Skin epidermis (tissue), 12 donors: ENCODE results near the gene IQSEC1.

Experiments
- H3K27ac ChIP-seq, 21 experiments: fragments of 200-600 bp; sonication (generic) in 11 of 21; one replicate each; pipeline ENCODE4 v1.5.0; 2020; ENCODE audit warnings: mild to moderate bottlenecking in 3 of 21, inconsistent platforms in 2 of 21, moderate library complexity in 2 of 21
- H3K4me3 ChIP-seq, 7 experiments: fragments of 200-600 bp; sonication (generic) in 2 of 7; one replicate each; pipeline ENCODE4 v1.5.0; 2020; ENCODE audit warnings: inconsistent platforms in 2 of 7, mild to moderate bottlenecking in 2 of 7, moderate library complexity in 1 of 7

The IQSEC1 gene

DNA sequence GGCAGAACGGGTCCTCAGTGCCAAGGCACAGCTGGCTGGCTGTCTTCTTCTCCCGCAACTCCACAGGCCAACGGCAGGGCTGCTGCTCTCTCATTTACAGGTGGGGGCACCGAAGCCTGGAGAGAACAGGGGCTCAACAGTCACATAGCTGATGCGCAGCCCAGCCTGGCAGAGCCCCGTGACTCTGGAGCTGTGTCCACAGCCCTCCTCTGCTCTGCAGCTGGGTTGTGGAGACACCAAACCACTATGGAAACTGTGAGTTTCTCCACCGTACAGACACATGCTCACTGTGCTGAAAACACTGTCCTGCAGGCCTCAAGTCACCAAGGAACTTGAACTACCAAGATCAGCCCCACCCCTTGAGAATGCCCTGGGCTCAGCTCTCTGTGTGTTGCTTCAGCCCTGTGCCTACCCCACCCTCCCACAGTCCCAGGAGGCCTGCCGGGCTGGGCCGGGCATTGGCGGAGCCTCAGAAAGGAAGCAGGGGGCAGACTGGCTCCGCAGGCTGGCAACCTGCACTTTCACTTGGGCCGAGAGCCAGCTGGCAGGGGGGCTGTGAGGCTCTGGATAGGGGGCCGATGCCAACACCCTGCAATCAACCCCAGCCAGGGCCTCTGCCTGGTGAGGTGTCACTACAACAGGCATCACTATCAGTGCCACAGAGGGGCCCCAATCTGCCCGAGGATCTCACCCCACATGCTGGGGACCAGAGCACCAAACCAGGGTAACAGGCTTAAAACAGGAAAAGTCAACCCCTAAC lies 118.2 kb downstream of the IQSEC1 start:
- Histone ChIP-seq H3K4me3 (no peak overlapping the region), H3K27ac (peak overlapping the region in 15 of 21 experiments; percentile 2 to 69 (median 36))

DNA sequence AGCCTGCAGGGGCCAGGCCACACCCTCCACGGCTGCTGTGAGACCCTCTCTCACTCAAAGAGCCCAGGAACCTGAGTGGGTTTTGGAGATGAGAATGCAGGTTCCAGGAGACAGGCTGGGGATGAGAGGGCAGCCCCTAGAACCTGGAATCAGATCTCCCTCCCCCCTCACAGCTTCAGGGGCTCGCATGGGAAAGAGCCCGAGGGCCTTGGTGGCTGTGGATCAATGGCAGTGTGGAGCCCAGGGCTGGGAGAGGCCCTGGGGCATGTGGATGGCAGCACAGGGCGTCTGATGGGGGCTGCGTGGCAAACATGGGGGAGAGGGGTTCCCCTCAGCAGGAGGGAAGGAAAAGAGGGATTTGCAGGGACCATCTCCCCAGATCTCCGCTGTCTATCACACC lies 119.0 kb downstream of the IQSEC1 start:
- H3K4me3 ChIP-seq = no peak overlapping the region
- peak overlapping the region in 7 of 21 experiments; percentile 25 to 69 (median 48) for H3K27ac ChIP-seq

DNA sequence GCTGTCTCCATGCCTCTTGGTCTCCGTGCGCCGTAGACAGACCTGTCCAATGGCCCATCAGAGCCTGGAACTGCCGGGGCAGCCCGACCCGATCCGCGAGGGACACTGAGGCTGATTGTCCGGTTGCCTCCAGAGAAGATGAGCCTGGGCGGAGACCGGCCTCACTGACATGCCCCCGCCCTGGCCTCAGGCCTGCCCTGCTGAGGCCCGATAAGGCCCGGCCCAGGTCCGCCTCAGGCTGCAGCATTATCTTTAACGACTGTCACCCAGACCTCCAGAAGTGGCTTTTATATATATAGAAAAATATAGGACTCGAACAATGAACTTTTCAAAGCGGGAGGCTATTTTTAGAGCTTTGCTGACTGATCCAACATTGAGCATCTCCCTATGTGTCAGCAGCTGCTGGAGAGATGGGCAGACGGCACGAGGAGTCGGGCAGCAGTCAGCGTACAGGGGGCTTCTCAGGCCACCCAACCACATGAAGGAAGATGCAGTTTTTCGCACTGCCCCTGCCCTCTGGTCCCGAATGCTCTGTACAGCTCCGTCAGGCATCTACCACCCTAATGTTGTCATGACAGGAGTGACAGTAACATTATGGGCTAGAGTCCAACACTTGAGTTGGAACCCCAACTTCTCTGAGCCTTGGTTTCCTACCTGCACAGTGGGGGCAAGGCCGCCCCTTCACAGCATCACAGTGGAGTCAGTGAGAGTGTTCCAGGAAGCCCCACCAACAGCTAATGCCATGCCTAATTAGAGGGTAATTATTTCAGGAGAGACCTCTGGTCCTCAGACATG lies 119.8 kb downstream of the IQSEC1 start:
- no peak overlapping the region for H3K4me3 ChIP-seq
- H3K27ac ChIP-seq = peak overlapping the region in 4 of 21 experiments; percentile 25 to 56 (median 44)

DNA sequence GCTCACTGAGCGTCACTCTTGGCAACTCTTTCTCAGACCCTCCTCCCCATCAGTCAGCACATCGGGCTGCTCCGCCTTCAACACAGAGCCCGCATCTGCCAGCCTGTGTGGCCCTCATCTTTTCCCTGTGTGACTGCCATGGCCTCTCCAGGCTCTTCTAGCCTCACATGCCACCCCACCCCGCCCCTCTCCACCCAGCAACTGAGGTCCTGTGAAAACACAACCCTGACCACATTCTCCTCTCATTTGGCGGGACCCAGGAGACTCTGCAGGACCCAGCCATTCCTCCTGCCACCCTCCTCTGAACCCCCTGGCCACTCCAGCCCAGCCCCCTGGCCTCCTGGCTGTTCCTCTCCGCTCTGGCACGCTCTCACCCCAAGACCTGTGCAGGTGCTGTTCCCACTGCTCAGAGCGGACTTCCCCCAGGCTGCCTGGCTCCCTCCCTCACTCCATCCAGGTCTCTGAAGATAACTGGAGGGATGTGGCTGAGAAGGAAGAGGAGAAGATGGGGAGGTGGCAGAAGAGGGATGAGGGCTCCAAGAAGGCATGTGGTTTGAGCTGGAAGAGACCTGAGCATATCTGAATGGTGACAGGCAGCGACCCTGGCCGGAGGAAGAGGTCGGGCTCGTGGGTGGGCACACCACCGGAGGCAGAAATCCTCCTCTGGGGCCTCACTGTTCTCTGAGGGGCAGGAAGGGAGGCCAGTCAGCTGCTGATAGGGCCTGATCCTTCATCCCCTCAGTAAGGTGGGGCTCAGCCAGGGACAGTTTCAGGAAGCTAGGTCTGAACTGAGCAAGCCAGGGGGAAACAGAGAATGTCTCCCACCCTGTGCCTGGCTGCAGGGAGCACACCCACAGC lies 120.7 kb downstream of the IQSEC1 start:
- Histone ChIP-seq H3K4me3 (no peak overlapping the region), H3K27ac (peak overlapping the region in 1 of 21 experiments; percentile 39)

DNA sequence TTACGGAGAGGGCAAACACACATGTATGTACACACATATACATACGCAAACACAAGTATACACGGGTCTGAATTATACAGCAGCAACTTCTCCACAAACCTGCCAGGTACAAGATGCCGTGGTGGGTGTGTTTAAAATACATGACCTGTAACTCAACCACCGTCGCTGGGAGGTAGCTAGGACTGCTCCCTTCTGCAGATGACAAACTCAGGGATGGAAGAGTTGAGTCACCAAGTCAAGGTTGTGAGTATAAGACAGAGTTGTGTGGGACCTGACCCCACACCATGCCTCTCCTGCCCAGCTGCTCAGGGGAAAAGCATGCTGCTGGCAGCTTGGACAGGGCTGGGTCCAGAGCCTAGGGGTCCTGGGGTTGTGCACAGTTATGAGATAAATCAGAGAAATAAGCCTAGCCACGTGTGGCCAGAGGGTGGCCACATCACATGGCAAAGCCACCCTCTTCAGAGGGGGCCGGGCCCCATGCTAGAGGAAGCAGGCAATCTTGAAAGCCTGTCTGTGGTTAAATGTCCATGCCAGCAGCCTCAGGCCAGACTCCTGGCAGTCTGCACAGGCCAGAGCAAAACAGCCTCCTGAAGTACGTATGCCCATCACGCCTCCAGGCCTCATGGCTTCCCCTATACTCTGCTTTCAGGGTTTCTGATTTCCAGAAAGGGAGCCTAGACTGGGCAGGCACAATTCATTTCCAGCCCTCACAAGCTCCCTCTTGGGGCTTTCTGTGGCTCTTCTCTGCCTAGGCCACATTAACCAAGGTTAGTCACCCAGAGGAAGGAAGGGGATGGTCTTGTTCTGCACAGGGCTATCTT lies 124.1 kb downstream of the IQSEC1 start:
- peak overlapping the region in 11 of 21 experiments; percentile 10 to 83 (median 51) for H3K27ac ChIP-seq

DNA sequence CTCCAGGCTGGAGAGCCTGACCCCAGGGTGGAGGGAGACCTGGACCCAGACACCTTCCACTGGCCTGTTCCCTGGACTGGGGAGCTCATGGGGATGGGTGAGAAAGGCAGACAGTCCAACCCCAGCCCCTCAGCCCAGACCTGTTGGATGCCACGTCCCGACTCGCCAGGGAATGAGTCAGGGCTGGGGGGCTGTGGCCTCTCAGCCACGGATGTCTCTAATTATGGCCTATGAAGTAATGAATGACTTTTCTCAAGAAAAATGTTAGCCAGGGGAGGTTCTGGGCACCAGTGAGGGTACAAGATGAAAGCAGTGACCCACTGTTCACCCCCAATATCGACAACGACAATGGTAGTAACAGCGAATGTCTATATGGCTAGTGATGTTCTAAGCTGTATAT lies 124.9 kb downstream of the IQSEC1 start:
- H3K4me3 ChIP-seq = no peak overlapping the region
- peak overlapping the region in 15 of 21 experiments; percentile 3 to 83 (median 54) for H3K27ac ChIP-seq

More for the DNA sequence above, 124.1 kb downstream of the IQSEC1 start:
- no peak overlapping the region for H3K4me3 ChIP-seq

DNA sequence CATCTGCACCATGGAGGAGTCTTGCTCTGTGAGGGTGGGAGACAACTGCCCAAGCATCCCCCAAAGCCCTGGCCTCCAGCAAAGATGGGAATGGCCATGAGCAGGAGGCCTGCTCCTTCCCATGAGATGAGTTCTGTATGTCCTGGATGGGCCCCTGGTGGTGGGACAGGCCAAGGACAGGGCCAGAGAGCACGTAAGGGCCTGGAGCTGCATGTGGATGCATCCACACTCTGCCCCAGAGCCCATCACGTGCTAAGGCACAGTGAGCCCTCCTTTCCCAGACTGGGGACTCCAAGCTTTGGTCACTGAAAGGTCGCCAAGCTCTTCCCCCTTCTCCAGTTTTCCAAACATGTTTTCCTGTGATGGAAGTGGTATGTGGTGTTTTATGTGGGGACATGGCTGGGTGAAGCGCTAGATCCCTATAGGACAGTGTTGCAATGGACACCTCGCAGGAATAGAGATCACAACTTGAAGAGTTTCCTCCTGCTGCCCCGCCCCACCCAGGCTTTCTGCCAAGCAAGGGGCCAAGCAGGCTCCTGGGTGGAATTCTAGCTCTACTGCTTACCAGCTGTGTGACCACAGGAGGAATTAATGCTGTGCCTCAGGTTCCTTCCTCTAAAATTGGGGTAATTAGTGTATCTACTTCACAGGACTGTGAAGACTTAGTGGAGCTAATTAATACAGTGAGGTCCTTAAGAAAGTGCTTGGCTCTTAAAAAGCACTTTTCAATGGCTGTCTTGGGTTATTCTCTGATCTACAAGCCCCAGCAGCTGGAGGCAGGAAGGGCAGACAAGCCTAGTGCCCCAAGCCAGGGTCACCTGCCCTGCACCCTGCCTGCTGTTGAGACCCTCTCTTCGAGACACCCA lies 125.5 kb downstream of the IQSEC1 start:
- no peak overlapping the region for H3K4me3 ChIP-seq
- peak overlapping the region in 15 of 21 experiments; percentile 28 to 83 (median 54) for H3K27ac ChIP-seq

DNA sequence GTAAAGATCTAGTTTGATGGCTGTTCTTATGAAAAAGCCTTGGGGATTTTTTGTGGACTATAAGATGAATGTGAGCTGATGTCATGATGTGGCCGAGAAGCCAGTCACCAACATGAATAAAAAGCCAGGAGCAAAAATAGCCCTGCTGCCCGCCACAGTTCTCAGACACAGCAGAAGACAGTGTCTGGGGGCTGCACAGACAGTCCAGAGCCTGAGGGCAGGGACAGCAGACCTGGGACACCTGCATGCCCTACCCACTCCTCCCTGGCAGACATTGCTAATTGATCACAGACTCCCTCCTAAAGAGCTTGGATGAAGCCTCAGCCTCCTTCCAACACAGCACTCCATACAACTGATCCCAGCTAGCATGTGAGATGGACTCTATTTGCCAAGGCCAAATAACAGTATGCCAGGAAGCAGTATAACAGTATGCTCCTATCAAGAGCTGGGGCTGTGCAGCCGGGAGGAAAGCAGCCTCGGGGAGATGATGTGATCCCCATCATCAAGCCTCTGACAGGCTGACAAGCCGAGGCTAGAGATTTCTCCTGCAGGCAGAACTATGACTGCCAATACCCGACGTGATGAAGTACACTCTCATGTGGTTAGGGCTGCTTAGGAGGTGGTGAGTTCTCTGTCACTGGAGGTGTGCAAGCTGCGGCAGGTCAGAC lies 126.4 kb downstream of the IQSEC1 start:
- no peak overlapping the region for H3K4me3 ChIP-seq

DNA sequence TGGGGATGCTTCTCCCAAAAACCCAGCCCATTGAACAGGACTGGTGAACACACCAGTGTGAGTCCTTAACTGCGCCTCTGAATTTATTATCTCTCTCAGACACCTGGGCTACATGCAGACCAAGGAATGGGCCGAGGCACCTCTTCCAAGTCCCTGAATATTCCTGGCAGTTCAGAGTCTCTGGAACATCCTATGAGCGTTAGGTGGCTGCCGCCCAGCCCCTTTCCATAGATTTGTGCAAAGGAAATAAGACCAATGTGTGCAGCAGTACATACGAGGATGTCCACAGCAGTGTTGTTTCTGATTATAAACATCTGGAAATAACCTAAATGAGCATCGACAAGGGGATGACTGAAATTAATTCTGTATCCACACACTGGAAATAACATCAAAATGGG lies 127.0 kb downstream of the IQSEC1 start:
- Histone ChIP-seq H3K4me3 (no peak overlapping the region), H3K27ac (peak overlapping the region in 2 of 21 experiments; percentile 54 to 83)

More for the DNA sequence above, 126.4 kb downstream of the IQSEC1 start:
- H3K27ac ChIP-seq = peak overlapping the region in 7 of 21 experiments; percentile 28 to 83 (median 54)

DNA sequence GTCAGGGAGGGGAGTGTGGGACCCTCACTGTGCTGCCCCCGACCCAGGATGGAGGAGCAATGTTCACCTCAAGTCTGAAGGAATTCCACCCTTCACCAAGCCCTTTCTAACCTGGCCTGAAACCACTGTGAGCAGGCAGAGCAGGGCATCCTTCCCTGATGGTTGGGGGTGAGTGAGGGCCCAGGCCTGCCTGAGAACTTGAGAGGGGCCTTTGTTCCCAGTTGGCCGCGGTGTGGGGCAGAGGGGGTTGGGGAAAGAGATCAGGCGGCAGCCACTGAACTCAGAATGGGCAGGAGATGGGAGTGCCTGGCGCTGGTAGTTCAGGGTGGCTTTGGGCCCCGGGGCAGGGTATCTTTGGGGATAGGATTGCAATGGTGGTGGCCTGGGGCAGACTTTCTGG lies 128.4 kb downstream of the IQSEC1 start:
- Histone ChIP-seq H3K4me3 (no peak overlapping the region), H3K27ac (peak overlapping the region in 1 of 21 experiments; percentile 39)

DNA sequence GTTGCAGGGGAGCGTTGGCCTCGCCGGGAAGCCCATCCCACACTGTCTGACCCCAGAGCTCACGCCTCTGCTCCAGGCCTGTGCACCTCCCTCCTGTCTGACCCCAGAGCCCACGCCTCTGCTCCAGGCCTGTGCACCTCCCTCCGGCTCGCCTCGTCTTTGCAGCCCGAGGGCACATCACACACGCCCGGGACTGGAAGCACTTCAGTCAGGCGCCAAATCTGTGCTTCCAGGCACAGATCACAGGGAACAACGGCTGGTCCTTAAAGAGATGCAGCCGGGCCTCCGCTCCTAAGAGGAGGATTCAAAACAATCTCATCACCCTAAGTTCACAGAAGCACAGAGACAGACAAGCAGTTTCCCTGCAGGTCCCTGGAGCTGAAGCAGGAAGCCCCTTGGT lies 128.8 kb downstream of the IQSEC1 start:
- Histone ChIP-seq H3K4me3 (no peak overlapping the region), H3K27ac (peak overlapping the region in 1 of 21 experiments; percentile 39)

DNA sequence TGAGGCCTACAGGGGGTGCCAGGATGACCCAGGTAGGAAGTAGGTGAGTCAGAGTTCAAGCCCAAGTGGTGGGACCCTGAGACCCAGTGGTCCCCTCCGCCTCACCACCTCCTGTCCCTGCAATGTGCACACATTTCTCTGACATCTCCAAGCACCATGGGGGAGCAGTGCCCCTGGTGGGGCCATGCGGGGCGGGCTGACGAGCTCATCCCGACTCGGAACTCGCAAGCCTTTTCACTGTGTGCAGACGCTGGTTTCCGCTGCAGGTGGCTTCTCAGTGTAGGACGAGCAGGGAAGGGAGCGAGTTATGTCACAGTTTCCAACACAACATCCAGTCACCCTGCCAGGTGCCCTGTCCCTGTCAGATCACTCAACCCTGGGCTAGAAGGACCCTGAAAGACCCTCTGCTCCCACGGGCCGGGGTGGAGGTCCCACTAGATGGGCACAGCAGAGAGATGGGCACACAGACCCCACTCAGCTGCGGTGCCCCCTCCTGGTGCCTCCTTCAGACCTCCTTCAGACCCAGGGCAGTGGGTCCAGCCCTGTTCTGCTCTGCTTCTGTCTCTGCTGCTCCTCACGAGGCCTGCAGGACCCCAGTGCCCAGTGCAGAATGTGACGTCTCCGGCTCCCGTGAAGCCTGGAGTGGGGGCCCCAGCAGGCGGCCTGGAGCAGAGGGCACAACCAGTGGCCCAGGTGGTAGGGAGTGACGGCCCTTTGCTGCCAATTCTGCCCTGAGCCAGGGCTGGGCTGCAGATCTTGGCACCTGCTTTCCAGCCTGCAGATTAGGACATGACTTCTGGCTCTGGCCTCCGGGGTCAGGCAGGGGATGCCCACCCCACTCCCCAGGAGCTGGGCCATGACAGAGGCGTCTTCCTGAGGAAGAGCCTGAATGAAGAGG lies 129.9 kb downstream of the IQSEC1 start:
- Histone ChIP-seq H3K27ac (no peak overlapping the region), H3K4me3 (no peak overlapping the region)

DNA sequence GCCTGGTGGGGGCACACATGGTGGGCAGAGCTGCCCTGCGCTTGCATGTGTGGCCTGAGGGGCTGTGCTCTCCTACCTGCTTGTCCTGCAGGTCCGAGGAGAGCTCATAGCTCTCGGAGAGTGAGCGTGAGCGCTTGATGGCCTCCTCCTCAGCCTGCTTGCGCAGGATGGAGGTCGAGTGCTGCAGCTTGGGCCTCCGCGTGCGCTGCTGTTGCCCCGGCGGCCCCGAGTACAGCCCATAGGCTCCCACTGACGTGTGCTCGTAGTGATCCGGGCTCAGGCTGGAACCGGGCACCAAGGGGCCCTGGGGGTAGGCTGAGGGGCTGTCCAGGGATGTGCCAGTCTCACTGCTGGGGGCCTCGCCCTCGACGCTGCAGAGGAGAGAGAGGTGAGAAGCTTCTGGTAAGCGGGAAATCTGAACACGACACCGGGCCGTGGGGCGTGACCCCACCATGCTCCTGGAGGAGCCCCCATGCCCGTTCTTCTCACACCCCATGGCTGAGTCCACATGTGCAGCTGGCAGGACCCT lies 131.7 kb downstream of the IQSEC1 start:
- Histone ChIP-seq H3K4me3 (no peak overlapping the region), H3K27ac (no peak overlapping the region)

DNA sequence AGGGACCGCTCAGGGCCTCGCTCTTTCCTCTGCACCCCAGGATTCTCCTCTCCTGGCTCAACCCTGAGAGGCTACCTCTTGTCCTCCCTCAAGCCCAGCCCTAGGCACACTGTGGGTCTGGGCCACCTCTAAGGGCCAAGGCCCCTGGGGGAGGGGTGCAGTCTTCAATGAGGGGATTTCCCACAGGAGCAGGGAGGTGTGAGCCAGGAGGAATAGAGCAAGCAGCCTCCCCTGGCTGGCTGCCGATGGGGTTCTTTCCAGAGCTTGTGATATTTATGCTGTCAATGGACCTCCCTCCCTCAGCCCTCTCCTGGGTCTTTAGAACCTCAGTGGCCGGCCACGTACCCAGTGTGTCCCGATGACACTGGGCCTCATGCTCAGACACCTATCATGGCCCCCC lies 132.4 kb downstream of the IQSEC1 start:
- Histone ChIP-seq H3K27ac (no peak overlapping the region), H3K4me3 (no peak overlapping the region)

DNA sequence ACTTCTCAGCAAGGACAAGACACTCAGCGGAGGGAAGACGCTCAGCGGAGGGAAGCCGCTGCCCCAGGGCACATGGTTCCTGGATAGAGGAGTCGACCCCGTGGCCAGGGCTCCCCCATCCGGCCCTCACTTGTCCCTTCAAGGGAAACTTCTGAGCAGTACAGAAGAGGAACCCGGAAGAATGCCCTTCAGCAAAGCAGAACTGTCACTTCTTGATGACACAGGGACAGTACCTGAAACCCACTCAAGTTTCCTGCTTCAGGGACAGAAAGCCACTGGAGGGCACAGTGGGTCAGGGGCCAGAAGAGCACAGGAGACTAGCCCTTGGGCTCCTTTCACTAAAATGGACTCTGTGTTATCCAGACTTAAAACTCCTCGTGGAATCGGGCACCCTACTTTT lies 134.1 kb downstream of the IQSEC1 start:
- H3K4me3 ChIP-seq = no peak overlapping the region
- H3K27ac ChIP-seq = peak overlapping the region in 3 of 21 experiments; percentile 2 to 44 (median 35)

DNA sequence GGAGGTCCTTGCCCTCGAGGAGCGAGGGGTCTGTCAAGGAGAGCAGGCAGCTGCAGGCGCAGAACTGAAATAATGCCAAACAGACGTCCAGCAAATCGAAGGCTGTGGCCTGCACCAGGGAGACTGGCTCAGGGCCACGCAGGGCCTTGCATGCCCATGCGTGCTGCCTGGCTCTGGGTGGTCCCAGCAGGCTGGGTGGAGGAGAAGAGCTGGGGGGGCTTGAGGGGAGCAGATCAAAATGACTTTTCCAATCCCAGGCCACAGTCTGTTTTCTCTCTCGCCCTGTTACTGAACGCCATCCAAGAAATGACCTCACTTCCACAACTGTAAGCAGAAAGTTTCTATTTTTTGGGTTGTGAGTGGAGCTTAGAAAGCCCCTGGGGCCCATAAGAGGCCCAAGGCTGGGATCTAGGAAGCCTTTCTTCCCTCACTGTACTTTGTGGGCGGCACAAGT lies 134.9 kb downstream of the IQSEC1 start:
- Histone ChIP-seq H3K27ac (peak overlapping the region in 6 of 21 experiments; percentile 2 to 52 (median 28)), H3K4me3 (no peak overlapping the region)
